ENCODE measurements around the gene HBB.

HBB gene

DNA sequence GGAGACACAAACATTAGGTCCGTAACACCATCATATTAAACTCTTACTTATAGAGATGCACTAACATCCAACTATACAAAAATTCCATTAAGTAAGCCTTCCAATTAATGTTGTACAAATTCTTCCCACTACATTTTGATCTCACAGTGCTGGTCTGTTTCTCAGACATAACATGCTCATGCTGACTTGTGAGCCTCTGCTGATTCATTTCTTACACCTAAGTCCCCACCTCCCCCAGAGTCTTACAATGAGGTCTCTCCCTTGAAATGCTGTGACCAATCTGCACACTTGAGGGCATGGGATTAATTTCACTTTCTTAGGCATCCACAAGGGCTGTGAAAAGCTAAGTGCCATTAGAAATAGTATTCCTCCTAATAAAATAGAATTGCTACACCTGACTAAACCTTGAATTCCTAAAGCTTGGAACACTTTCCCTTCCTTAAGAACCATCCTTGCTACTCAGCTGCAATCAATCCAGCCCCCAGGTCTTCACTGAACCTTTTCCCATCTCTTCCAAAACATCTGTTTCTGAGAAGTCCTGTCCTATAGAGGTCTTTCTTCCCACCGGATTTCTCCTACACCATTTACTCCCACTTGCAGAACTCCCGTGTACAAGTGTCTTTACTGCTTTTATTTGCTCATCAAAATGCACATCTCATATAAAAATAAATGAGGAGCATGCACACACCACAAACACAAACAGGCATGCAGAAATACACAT is 20.8 kb upstream of the HBB start:
- DNase-seq (ENCODE audit: low spot score) = no peak

- DNase-seq (ENCODE audit: low spot score) = no peak
Observed at GRCh38 chr11:5246772-5247471, 20.1 kb upstream of the HBB start.

DNA sequence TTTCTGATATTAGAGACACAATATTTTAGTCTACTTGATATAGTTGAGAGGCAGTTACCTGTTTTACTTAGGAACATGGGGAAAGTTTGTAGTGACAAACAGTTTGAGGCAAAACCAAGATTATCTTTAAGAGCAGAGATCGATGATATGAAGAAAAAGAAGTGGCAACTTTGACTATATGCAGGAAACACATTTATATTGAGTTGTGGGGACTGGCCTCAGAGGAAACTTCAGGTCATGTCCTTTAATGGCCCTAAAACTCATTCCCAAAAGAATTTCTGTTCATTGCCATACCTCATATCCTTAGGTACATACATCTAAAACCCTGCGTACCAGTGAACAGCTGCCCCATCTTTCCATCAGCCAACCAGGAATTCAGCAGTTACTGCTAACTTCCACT is 18.3 kb upstream of the HBB start:
- DNase-seq (ENCODE audit: low spot score) = no peak

DNA sequence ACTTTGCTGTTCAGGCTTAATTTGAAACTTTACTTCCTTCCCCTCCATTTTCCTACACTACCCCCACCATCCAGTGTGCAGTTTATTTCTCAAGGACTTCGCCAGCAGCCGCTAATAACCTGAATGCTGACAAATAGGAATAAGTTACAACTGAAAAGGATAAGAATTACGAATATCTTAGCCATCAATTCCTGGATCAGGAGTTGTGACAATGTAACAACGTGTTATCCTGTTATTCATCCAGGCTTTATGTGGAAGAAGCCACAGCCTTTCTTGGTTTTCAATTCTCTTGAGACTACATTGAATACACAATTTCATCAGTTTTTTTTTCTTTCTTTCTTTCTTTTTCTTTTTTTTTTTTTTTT is 16.9 kb upstream of the HBB start:
- no peak for DNase-seq (ENCODE audit: low spot score)

GRCh38 chr11:5242933-5243815 is 16.3 kb upstream of the HBB start:
- DNase-seq (ENCODE audit: low spot score) = no peak

DNA sequence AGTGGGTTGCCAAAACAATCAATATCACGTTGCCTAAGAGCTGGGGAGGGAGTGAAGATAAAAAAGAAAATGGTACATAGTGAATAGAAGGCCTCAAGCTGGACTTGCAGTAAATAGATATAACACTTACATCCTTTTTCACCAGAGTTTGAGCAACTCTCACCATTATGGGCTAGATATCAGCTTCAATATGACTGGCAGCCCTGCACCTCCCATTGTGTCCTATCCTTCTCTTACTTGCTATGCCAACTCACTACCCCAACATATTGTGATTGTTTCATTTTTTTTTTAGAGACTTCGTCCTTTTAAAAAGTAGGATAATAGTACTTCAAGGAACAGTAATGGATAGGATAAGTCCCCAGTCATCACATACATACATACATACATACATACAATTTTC is 15.3 kb upstream of the HBB start:
- no peak for DNase-seq (ENCODE audit: low spot score)

DNA sequence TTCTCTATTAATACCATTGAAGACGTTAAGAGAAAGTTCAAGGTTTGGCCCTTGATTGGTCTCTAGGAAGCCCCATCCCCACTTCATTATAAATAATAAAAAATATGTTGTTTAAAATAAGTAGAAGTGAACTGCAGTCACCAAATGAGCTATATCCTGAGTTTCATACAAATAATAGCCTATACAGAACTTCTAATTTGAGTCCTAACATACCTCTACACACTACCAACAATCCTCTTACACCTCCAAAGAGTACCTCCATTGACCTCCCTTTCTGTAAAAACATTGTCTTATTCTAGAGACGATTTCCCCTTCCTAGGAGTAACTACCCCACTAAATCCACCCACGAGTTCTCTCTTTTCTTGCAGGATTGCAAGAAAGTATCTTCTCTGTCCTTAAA is 14.6 kb upstream of the HBB start:
- DNase-seq (ENCODE audit: low spot score) = no peak

- no peak for DNase-seq (ENCODE audit: low spot score)
Observed at GRCh38 chr11:5240458-5240857, 13.6 kb upstream of the HBB start.

- DNase-seq (ENCODE audit: low spot score) = no peak
Observed at GRCh38 chr11:5240056-5240455, 13.2 kb upstream of the HBB start.

DNA sequence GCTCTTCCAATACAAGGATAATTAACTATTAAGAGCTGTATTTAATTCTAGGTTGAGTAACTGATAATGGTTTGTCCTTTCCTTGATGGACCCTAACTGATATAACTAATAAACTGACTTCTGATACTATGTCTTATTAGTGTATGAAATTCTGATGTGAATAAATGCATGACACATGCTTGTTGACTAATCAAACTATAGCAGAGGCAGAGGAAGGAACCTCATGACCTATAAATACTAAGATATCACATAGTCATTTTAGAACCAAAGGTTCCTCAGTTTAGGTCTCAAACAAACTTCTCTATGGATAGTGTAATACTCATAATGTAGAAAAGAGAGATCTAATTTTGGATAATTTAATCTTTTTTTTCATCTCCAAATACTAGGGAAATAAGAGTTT is 12.2 kb upstream of the HBB start:
- DNase-seq (ENCODE audit: low spot score) = no peak

- DNase-seq (ENCODE audit: low spot score) = no peak
Observed at GRCh38 chr11:5238486-5238885, 11.6 kb upstream of the HBB start.

DNA sequence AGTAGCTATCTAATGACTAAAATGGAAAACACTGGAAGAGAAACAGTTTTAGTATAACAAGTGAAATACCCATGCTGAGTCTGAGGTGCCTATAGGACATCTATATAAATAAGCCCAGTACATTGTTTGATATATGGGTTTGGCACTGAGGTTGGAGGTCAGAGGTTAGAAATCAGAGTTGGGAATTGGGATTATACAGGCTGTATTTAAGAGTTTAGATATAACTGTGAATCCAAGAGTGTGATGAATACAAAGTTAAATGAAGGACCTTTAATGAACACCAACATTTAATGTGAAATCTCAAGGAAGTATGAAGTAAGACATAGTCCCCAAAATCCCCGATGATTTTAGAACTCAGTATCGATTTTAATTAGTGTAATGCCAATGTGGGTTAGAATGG is 10.5 kb upstream of the HBB start:
- DNase-seq (ENCODE audit: low spot score) = no peak

GRCh38 chr11:5235364-5236095 is 8.7 kb upstream of the HBB start:
- no peak for DNase-seq (ENCODE audit: low spot score)

GRCh38 chr11:5234381-5234834 is 7.5 kb upstream of the HBB start, which contains the start of gene HBD:
Gene HBD, minus strand, starts transcription at chr11:5234483. Its CDS starts 50 bp downstream, at chr11:5234433.
- no peak for DNase-seq (ENCODE audit: low spot score)

- no peak for DNase-seq (ENCODE audit: low spot score)
Observed at GRCh38 chr11:5233307-5233706, 6.4 kb upstream of the HBB start.

DNA sequence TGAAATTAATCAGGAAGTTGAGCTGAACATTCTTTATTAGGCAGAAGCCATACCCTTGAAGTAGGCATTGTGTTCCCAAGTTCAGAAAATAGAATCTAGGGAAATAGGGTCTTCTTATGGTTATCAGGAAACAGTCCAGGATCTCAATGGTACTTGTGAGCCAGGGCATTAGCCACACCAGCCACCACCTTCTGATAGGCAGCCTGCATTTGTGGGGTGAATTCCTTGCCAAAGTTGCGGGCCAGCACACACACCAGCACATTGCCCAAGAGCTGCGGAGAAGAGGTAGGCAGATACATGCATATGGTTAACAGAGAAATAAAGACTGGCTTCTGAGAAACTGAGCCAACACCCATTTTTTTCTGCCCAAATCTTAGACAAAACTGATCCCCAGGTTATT is 6.0 kb upstream of the HBB start:
- DNase-seq (ENCODE audit: low spot score) = no peak

- no peak for DNase-seq (ENCODE audit: low spot score)
Observed at GRCh38 chr11:5232176-5232575, 5.3 kb upstream of the HBB start.

- no peak for DNase-seq (ENCODE audit: low spot score)
Observed at GRCh38 chr11:5231111-5231510, 4.2 kb upstream of the HBB start.

DNA sequence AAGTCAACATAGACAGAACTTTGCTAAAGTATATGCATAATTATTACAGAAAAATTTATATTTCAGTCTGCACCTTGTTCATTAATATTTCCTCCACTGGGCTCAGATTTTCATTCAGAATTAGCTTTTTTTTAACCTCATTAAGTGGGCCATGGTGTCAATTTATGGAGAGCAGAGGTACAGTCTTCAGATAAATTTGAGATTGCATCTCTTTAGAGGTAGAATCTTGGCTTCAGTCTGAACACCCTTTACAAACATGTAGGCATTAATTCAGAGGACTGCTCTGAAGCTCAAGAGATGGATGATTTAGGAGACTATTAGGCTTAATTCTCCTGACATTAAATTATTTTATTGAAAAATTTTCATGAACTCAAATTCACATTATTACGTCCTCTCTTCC is 3.4 kb upstream of the HBB start:
- no peak for DNase-seq (ENCODE audit: low spot score)

DNA sequence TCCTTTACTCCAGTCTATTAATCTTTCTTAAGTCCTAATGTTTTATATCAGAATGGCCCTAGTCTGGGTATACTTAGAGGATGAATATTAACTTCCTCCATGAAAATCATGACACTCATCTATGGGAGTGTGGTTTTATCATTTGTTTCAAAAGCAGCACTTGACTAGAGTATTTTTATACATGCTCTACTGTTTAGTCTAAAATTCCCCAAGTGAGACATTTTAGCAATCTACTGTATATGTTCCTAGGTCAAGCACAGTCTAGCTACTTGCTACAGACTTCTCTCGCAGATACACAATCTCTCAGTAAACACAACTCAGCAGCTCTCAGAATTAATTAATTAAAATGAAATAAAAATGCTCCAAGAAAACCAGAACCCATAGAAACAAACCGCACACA is 2.9 kb upstream of the HBB start:
- no peak for DNase-seq (ENCODE audit: low spot score)

DNA sequence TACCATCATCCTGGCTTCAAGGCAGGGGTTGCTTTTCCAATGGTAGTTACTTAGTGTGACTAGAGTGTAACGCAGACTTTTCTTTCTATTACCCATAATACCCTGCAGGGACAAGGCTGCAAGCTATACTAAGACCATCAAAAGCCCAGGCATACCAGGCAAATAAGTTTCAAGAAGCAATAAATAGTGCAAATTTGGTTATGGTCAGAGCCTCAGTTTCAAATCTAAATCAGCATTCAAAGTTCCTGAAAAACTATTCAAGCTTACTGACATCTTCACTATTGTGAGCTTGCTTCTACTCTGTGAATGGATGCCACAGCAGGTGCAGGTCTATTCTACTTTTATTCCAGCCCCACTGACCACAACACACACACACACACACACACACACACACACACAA is 2.5 kb upstream of the HBB start:
- DNase-seq (ENCODE audit: low spot score) = no peak

- DNase-seq (ENCODE audit: low spot score) = no peak
Observed at GRCh38 chr11:5228124-5228523, 1.3 kb upstream of the HBB start.
